WERI-Rb-1 (cell line): Measurements from ENCODE around the gene CDH23.

Experiments used
- DNase-seq: peaks from one replicate; pipeline ENCODE4 v3.0.0-alpha.2; 2020
- H3K27ac ChIP-seq: fragments of 250-450 bp; sonication (Bioruptor Pico); 2 replicates; pipeline ENCODE4 v1.5.1; 2020; ENCODE audit warnings: mild to moderate bottlenecking, moderate library complexity
- H3K27me3 ChIP-seq: fragments of 250-450 bp; sonication (Bioruptor Pico); 2 replicates; pipeline ENCODE4 v1.5.1; 2021; ENCODE audit warnings: mild to moderate bottlenecking, low read depth, moderate library complexity; ENCODE audit not compliant: insufficient read depth, severe bottlenecking
- H3K36me3 ChIP-seq: fragments of 250-450 bp; sonication (Bioruptor Pico); 2 replicates; pipeline ENCODE4 v1.5.1; 2020; ENCODE audit warnings: mild to moderate bottlenecking, moderate library complexity
- H3K4me3 ChIP-seq: 2 replicates; pipeline ENCODE4 v1.5.1; 2011; ENCODE audit warnings: low read depth, mild to moderate bottlenecking, control low read depth, low read length
- H3K9me3 ChIP-seq: fragments of 250-450 bp; sonication (Bioruptor Pico); 2 replicates; pipeline ENCODE4 v1.5.1; 2021; ENCODE audit warnings: mild to moderate bottlenecking, moderate library complexity; ENCODE audit not compliant: severe bottlenecking
- CTCF ChIP-seq: IDR thresholded peaks from 2 replicates; pipeline ENCODE4 v1.5.1; 2011; ENCODE audit warnings: low read depth, mild to moderate bottlenecking, control low read depth, inconsistent platforms, low read length

The CDH23 gene

GRCh38 chr10:71706216-71707121 lies 309.7 kb downstream of the CDH23 start:
- H3K9me3 ChIP-seq: no peaks in the 10 kb centered on the region
- H3K27ac ChIP-seq: peak overlapping the region; percentile 36
- H3K36me3 ChIP-seq: peaks cover 12% of the 10 kb centered on the region
- no peak overlapping the region for H3K4me3 ChIP-seq
- H3K27me3 ChIP-seq: no peaks in the 10 kb centered on the region
- no peak for DNase-seq
- no peak for TF ChIP-seq CTCF

GRCh38 chr10:71707240-71707789 lies 310.6 kb downstream of the CDH23 start:
- no peaks in the 10 kb centered on the region for H3K27me3 ChIP-seq
- no peak for TF ChIP-seq CTCF
- no peak for DNase-seq

GRCh38 chr10:71708301-71708703 lies 311.6 kb downstream of the CDH23 start:
- TF ChIP-seq CTCF: peak; percentile 98
- Histone ChIP-seq H3K27ac (no peak overlapping the region), H3K36me3 (peaks cover 4% of the 10 kb centered on the region), H3K9me3 (no peaks in the 10 kb centered on the region), H3K4me3 (no peak overlapping the region), H3K27me3 (no peaks in the 10 kb centered on the region)
- DNase-seq: peak; percentile 83

More at GRCh38 chr10:71707240-71707789, 310.6 kb downstream of the CDH23 start:
- no peaks in the 10 kb centered on the region for H3K9me3 ChIP-seq
- peak overlapping the region; percentile 36 for H3K27ac ChIP-seq
- no peak overlapping the region for H3K4me3 ChIP-seq
- H3K36me3 ChIP-seq: peaks cover 11% of the 10 kb centered on the region

- no peak for DNase-seq
- Histone ChIP-seq H3K4me3 (no peak overlapping the region), H3K27me3 (no peaks in the 10 kb centered on the region), H3K27ac (no peak overlapping the region), H3K9me3 (no peaks in the 10 kb centered on the region), H3K36me3 (peaks cover 8% of the 10 kb centered on the region)
- no peak for TF ChIP-seq CTCF
Observed at GRCh38 chr10:71708897-71709882, 312.5 kb downstream of the CDH23 start.

GRCh38 chr10:71710519-71710918 lies 313.8 kb downstream of the CDH23 start:
- DNase-seq: no peak
- TF ChIP-seq CTCF: no peak

More at GRCh38 chr10:71710519-71710918, 313.8 kb downstream of the CDH23 start:
- Histone ChIP-seq H3K36me3 (peaks cover 21% of the 10 kb centered on the region), H3K9me3 (no peaks in the 10 kb centered on the region), H3K27ac (no peak overlapping the region), H3K4me3 (no peak overlapping the region), H3K27me3 (no peaks in the 10 kb centered on the region)
